Measurements from ENCODE around the gene KRT84.

The KRT84 gene, protein sequence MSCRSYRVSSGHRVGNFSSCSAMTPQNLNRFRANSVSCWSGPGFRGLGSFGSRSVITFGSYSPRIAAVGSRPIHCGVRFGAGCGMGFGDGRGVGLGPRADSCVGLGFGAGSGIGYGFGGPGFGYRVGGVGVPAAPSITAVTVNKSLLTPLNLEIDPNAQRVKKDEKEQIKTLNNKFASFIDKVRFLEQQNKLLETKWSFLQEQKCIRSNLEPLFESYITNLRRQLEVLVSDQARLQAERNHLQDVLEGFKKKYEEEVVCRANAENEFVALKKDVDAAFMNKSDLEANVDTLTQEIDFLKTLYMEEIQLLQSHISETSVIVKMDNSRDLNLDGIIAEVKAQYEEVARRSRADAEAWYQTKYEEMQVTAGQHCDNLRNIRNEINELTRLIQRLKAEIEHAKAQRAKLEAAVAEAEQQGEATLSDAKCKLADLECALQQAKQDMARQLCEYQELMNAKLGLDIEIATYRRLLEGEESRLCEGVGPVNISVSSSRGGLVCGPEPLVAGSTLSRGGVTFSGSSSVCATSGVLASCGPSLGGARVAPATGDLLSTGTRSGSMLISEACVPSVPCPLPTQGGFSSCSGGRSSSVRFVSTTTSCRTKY

GRCh38 chr12:52385226-52385702 is at the start of gene KRT84:
Gene KRT84, minus strand, starts transcription at chr12:52385652. Its CDS starts 67 bp downstream, at chr12:52385585.
- no peak for DNase-seq (ENCODE audit: low read depth in 2 of 2)

DNA sequence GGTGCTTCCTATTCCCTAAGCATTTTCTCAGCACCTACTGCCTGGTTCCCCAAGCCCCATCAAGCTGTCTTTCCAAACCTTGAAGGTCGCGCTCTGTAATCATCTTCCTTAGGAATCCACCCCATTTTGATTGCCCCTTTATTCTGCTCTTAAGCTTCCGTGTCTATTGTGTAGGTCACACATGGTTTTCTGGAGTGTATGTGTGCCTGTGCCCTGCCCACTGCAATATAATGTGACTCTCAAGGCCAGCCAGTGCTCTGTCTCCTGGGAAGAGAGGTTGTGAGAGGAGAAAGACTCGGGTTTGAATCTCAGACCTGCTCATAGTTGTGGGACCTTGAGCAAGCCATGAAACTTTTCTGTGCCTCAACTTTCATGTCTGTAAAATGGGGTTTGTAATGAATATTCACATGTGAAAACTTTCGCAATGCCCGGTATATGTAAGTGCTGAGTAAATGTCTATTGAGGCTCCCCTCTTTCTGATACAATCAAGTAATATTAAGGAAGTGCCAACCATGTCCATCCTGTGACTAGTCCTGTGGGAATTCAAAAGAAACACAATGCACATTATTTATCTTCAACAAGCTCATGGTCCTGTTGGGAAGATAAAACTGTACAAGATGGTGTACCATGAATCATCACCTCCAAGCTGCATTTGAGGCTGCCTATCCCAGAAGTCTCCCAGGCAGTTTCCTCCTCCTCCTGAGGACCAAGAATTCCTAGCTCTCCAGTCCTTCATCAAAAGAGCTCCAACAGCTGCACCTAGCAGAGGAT is 49.5 kb upstream of the KRT84 start:
- DNase-seq (ENCODE audit: low read depth in 2 of 2) = no peak

- no peak for DNase-seq (ENCODE audit: low read depth in 2 of 2)
Measured at GRCh38 chr12:52434081-52434733, 48.8 kb upstream of the KRT84 start, which contains the start of gene KRT75. Gene KRT75, minus strand, starts transcription at chr12:52434371. Its CDS starts 67 bp downstream, at chr12:52434304.

GRCh38 chr12:52433501-52434080 is 48.1 kb upstream of the KRT84 start:
- no peak for DNase-seq (ENCODE audit: low read depth in 2 of 2)

GRCh38 chr12:52432559-52433207 is 47.2 kb upstream of the KRT84 start:
- no peak for DNase-seq (ENCODE audit: low read depth in 2 of 2)

DNA sequence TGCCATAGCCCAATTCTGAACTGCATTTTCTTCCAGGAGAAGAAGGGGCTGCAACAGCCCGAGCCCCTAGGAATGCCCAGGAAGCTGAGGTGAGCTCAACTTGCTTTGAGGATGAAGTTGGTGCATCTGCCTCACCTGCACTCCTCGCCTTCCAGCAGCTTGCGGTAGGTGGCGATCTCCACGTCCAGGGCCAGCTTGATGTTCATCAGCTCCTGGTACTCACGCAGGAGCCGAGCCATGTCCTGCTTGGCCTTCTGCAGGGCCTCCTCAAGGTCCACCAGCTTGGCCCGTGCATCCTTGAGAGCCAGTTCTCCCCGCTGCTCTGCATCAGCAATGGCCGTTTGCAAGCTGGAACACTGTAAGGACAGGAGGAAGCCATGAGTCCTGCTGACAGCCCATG is 42.7 kb upstream of the KRT84 start:
- DNase-seq (ENCODE audit: low read depth in 2 of 2) = no peak

DNA sequence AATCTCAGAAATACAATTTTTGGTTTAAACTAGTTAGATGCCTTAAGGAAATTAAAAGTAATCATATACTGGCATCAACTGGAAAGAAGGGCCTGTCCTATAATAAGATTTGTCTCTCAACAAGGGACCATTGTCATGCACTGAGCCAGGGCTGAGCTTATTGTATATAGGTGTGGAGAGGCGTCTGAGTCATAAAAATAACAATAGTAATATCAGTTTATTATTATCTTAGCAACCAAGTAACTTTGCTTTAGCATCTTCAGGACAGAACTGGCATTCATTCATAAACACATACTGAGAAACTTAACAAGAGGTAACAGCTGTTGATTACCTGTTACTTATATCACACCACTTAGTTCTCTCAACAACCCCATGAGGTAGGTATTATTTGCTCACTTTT is 41.6 kb upstream of the KRT84 start:
- DNase-seq (ENCODE audit: low read depth in 2 of 2) = no peak

DNA sequence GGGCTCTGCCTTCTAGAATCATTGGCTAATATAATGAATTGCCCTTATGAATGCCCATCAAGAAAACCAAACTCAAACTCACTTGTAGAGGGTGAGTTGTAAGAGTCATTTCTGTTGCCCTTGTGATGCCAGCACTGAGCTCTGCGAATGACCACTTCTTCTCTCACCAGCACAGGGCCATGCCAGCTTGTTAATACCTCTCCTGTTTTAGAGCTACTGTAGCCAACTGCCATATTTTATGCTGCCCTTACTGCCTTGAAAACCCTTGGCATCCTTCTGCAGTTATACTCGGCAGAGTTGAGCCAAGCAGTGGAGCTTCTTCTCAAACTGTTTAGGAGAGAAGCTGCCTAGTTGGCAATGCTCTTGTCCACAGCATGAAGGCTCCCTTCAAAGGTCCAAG is 40.6 kb upstream of the KRT84 start:
- DNase-seq (ENCODE audit: low read depth in 2 of 2) = no peak

- no peak for DNase-seq (ENCODE audit: low read depth in 2 of 2)
Measured at GRCh38 chr12:52425466-52425865, 40.0 kb upstream of the KRT84 start.

DNA sequence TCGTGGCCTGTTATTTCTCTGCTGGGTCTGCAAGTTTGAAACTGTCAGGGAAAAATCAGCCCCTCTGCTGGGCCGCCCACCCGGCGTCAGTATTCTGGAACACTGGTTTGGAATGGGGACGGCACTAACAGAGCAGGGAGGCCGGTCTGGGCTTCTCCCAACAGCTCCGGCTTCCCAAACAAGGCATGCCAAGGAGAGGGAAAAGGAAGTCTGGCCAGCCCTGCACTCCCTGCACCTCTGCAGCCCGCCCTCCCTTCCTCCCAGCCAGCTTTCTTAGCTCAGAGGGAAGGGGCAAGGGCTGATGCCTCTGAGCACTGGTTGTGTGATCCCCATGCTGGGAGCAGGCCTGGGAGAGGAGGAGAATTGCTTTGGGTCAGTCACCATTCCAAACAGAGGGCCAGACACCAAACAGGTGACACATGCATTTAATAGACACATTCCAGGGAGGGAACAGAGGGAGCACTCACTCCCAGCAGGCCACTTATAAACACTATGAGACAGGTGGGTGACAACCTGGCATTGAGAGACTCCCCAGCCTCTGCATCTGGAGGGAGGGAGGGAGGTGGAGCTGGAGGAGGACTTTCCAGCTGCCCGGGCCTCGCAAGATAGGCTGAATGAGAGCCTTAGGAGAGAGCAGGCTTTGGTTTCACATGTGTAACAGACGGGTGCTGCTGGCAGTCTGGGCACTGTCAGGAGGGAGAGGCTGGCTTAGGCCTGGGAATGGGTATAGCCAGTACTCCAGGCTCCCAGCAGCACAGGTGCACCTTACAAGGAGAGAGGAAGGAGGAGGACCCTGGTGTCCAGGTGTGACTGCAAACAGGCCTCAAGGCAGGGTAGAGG is 38.4 kb upstream of the KRT84 start:
- DNase-seq (ENCODE audit: low read depth in 2 of 2) = no peak

GRCh38 chr12:52423035-52423434 is 37.6 kb upstream of the KRT84 start:
- no peak for DNase-seq (ENCODE audit: low read depth in 2 of 2)

- DNase-seq (ENCODE audit: low read depth in 2 of 2) = no peak
Measured at GRCh38 chr12:52419656-52420055, 34.2 kb upstream of the KRT84 start.

GRCh38 chr12:52418576-52419110 is 33.2 kb upstream of the KRT84 start:
- DNase-seq (ENCODE audit: low read depth in 2 of 2) = no peak

GRCh38 chr12:52417740-52418139 is 32.3 kb upstream of the KRT84 start:
- no peak for DNase-seq (ENCODE audit: low read depth in 2 of 2)

- no peak for DNase-seq (ENCODE audit: low read depth in 2 of 2)
Measured at GRCh38 chr12:52416795-52417194, 31.3 kb upstream of the KRT84 start.

DNA sequence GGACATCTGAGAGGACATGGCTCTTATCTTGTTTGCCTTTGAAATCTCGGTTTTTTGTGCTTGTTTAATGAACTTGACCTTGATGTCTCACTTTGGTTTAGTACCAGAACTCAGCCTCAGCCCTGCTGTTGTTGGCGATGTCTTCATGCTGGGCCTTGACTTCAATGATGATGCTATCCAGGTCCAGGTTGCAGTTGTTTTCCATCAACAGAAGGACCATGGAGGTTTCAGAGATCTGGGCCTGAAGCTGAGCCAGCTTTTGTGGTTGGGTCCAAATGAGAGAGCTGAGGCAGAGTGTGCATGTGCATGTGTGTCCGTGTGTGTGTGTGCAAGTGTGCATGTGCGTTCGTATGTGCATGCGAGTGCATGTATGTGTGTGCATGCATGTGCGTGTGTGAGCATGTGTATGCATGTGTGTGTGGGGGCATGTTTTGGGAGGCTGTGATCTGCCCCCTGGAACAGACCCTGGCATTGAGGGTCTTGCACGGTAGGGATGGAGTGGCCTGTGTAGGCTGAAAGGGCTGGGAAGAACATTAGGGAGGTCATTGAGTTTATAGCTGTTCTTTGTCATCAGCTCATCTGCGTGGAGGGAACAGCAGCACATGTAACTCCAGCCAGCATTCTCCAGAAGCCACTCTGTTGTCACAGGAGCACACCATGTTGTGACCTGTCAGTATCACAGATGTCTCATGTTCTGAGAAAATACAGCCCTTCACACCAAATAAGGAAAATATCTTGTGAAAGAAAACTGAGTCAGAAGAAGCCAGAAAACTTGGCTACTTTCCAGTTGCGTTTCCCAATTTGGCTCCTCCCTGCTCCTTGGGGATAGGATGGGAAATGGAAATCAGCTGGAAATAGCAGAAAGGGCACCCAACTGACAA is 30.7 kb upstream of the KRT84 start:
- no peak for DNase-seq (ENCODE audit: low read depth in 2 of 2)

DNA sequence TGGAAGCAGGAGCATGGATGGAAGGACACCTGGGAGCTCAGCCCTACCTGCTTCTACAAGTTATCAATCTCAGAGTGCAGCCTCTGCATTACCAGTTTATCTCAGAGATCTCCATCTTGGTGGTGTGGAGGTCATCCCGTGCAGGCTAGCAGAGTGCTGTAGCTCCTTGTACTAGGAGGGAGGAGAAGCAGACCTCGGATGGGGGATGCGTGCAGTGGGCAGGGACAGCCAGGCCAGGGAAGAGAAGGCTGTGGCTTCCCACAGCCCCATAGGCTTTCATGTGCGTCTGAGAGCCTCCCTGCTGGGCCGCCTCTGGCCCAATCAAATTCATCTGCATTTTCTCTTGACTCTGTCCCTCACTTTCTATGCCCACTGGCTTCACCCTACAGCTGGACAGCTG is 29.5 kb upstream of the KRT84 start:
- no peak for DNase-seq (ENCODE audit: low read depth in 2 of 2)

- no peak for DNase-seq (ENCODE audit: low read depth in 2 of 2)
Measured at GRCh38 chr12:52413782-52414345, 28.4 kb upstream of the KRT84 start.

All from stimulated activated CD4-positive, alpha-beta T cell treated with anti-CD3 and anti-CD28 coated beads, Interleukin-1b, Interleukin-23, amount 100 ng/mL, for 4 hours (primary cell).